HFFc6 (cell line): ENCODE measurements around the gene TDO2. TPM values are rescaled to one million over a fixed set of nuclear protein-coding genes. Genes with fewer than 3 reads are reported as not detected.

Experiments used
- DNase-seq: peaks from one replicate; pipeline ENCODE4 v3.0.0-alpha.2; 2018
- H3K27ac Mint-ChIP-seq: 2 replicates; pipeline ENCODE4 v1.8.0; 2020; ENCODE audit warnings: mild to moderate bottlenecking, mixed read lengths
- H3K27me3 Mint-ChIP-seq: 2 replicates; pipeline ENCODE4 v1.8.0; 2021; ENCODE audit warnings: mild to moderate bottlenecking, moderate library complexity, mixed read lengths; ENCODE audit not compliant: insufficient read depth
- H3K36me3 Mint-ChIP-seq: 2 replicates; pipeline ENCODE4 v1.8.0; 2021; ENCODE audit warnings: low read depth, mixed read lengths
- H3K4me1 Mint-ChIP-seq: 2 replicates; pipeline ENCODE4 v1.8.0; 2020; ENCODE audit warnings: low read depth, mixed read lengths
- H3K4me3 Mint-ChIP-seq: 2 replicates; pipeline ENCODE4 v1.8.0; 2020; ENCODE audit warnings: mild to moderate bottlenecking, moderate library complexity, mixed read lengths
- H3K9me3 Mint-ChIP-seq: 2 replicates; pipeline ENCODE4 v1.8.0; 2020; ENCODE audit warnings: mild to moderate bottlenecking, mixed read lengths
- long read RNA-seq: library from polyadenylated mRNA; unstranded; transcript quantifications from one replicate; pipeline ENCODE4 v2.0.0, GENCODE V29; 2019
- total RNA-seq, 6 experiments: library from RNA; stranded (reverse); fragmentation: NEBNext Ultra II Directional; extraction: Animal tissue kit (Norgen Biotek cat#: 25700); gene quantifications; 2 replicates in 1 of 6; 3 replicates in 5 of 6; pipeline ENCODE4 v1.2.3, GENCODE V29; 2021
- TF ChIP-seq, protein P1 (sequence below): fragments of 200-600 bp; sonication (generic); IDR thresholded peaks from 2 replicates; pipeline ENCODE4 v1.5.0; 2021; ENCODE audit warnings: antibody characterized with exemption, mild to moderate bottlenecking

TDO2 gene
- under 1 TPM in 1 of 6 experiments, not detected in 5; 0.33 TPM for total RNA-seq
- long read RNA-seq, result 0 reads

DNA sequence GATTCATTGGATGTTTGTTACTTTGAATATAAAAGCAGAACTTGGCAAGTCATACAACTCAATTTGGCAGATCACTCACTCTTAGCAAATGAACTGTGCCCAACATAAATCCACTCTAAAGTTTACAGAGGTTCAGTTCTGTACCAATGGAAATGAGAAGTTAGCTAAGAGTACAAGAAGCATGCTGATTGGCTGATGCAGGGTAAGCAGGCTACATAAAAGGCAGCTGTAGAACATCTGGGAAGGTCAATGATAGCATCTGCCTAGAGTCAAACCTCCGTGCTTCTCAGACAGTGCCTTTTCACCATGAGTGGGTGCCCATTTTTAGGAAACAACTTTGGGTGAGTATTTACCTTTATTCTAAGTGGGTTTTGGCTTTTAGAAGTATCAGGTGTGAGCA lies at the start of gene TDO2:
Gene TDO2 (plus strand): TSS at position 244 of the 400 bp plus-strand sequence. CDS start 63 bp downstream, at position 307.
- TF ChIP-seq, protein P1, sequence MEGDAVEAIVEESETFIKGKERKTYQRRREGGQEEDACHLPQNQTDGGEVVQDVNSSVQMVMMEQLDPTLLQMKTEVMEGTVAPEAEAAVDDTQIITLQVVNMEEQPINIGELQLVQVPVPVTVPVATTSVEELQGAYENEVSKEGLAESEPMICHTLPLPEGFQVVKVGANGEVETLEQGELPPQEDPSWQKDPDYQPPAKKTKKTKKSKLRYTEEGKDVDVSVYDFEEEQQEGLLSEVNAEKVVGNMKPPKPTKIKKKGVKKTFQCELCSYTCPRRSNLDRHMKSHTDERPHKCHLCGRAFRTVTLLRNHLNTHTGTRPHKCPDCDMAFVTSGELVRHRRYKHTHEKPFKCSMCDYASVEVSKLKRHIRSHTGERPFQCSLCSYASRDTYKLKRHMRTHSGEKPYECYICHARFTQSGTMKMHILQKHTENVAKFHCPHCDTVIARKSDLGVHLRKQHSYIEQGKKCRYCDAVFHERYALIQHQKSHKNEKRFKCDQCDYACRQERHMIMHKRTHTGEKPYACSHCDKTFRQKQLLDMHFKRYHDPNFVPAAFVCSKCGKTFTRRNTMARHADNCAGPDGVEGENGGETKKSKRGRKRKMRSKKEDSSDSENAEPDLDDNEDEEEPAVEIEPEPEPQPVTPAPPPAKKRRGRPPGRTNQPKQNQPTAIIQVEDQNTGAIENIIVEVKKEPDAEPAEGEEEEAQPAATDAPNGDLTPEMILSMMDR, result no peak
- H3K27ac Mint-ChIP-seq, result no peak within 1 kb of the TSS
- no peaks in the 10 kb centered on the region for H3K36me3 Mint-ChIP-seq
- no peak within 1 kb of the TSS for H3K4me3 Mint-ChIP-seq
- no peak for DNase-seq
- peaks cover 18% of the 10 kb centered on the region; the same call in 1 of the 2 replicates for H3K4me1 Mint-ChIP-seq
- no peaks in the 10 kb centered on the region for H3K27me3 Mint-ChIP-seq
- no peaks in the 10 kb centered on the region; the same call in 1 of the 2 replicates for H3K9me3 Mint-ChIP-seq

DNA sequence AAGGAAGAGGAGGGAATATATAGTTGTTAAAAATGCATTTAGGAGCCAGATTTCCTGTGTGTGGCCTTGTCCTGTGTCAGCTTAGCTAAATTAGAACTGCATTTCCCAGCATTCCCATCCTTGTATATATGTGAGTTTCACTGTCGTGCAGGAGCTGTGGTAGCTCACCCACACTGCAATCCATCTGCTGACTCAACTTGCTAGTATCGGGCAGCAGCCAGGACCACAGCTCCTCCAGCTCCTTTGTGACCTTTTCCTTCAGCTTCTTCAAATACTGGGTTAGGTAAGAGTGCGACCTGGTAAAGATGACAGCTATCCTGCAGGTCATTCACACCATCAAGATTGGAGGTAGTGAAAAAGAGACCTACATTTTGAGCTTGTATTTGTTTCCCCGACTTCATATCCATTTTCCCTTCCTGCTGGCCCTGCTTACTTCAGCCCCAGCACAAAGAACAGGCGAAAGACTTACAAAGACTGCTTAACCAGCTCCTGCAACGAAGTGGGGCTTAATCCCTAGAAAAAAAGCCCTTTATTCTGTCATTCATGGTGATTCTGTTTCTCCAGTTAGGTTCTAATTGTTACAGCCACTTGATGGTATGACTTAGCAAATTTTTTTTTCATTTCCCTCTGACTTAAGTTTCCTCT lies 48.8 kb upstream of the TDO2 start:
- peak overlapping the region; percentile 47; the same call in 1 of the 2 replicates for H3K27ac Mint-ChIP-seq
- DNase-seq, result peak; percentile 49
- no peaks in the 10 kb centered on the region; the same call in 1 of the 2 replicates for H3K4me1 Mint-ChIP-seq

DNA sequence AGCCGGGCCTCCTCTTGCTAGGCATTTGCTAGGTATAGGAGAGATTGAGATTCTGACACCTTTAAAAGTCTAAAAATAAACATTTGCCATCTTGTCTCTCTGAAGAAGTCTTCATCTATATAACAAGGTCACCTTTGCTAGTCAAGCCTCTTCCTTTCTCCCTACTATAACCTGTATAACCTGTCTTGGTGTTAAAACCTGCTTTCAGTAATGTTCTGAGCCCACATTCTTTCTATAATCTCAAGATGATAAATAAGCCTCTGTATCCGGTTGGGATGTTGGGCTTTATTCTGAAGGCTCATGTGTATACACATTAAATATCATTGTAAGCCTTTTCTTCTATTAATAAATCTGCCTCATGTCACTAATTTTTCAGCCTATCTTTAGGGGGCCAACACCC lies 47.6 kb upstream of the TDO2 start:
- Mint-ChIP-seq H3K9me3 (peaks cover 5% of the 10 kb centered on the region; the same call in 1 of the 2 replicates), H3K4me1 (no peaks in the 10 kb centered on the region; the same call in 1 of the 2 replicates), H3K36me3 (no peaks in the 10 kb centered on the region), H3K4me3 (no peak overlapping the region), H3K27ac (no peak overlapping the region), H3K27me3 (no peaks in the 10 kb centered on the region; the same call in 1 of the 2 replicates)
- TF ChIP-seq, protein P1, result no peak
- DNase-seq, result no peak

More for the DNA sequence above, 48.8 kb upstream of the TDO2 start:
- peaks cover 12% of the 10 kb centered on the region; the same call in 1 of the 2 replicates for H3K9me3 Mint-ChIP-seq
- H3K36me3 Mint-ChIP-seq, result no peaks in the 10 kb centered on the region
- no peaks in the 10 kb centered on the region; the same call in 1 of the 2 replicates for H3K27me3 Mint-ChIP-seq
- H3K4me3 Mint-ChIP-seq, result peak overlapping the region; percentile 51; the same call in 1 of the 2 replicates
- TF ChIP-seq, protein P1, result no peak

DNA sequence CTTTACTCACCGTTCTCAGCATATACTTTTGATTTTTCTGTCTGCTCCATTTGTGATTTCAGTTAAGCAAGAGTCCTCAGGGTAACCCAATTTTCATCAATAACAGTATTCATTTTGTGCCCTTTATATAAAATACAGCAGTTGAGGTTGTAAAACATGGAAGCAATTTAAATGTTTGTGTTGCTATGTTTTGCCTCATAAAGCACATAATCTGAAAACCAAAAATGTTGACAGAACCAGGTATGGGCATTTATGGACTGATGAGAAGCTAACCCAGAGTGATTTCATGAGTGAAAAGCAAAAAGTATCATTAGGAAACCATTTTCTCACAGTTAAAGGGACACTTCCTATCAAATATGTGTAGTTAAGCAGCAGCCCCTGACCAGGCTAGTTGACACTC lies 37.3 kb upstream of the TDO2 start, which contains the start of gene ASIC5:
Gene ASIC5 (minus strand): TSS at position 101 of the 400 bp plus-strand sequence. CDS start 51 bp downstream, at position 50.
- no peak for DNase-seq
- Mint-ChIP-seq H3K27me3 (no peaks in the 10 kb centered on the region; the same call in 1 of the 2 replicates), H3K27ac (no peak within 1 kb of the TSS), H3K36me3 (no peaks in the 10 kb centered on the region), H3K9me3 (peaks cover 8% of the 10 kb centered on the region), H3K4me1 (no peaks in the 10 kb centered on the region), H3K4me3 (no peak within 1 kb of the TSS)
- TF ChIP-seq, protein P1, result no peak

DNA sequence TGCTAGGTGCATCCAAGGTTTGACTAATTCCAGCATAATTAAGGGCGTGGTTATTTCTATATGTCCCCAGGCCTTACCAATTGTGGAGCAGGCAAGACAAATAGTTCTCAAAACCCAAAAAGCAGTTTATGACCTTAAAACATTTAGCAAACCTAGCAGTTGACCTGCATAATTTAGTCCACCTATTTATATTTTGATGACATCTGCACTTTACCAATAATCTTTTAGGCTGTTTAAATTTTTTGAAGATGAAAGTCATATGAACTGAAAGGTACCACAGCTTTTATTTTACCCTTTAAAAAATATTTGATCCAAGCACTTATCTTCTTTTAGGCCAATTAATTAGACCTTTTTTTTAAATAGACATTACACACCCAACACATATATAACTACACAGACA lies 27.6 kb upstream of the TDO2 start:
- H3K36me3 Mint-ChIP-seq, result peaks cover 9% of the 10 kb centered on the region; the same call in 1 of the 2 replicates
- TF ChIP-seq, protein P1, result no peak
- H3K4me1 Mint-ChIP-seq, result no peaks in the 10 kb centered on the region
- no peak overlapping the region for H3K27ac Mint-ChIP-seq
- DNase-seq, result no peak
- H3K27me3 Mint-ChIP-seq, result no peaks in the 10 kb centered on the region
- H3K9me3 Mint-ChIP-seq, result peaks cover 23% of the 10 kb centered on the region
- no peak overlapping the region for H3K4me3 Mint-ChIP-seq
